ENCODE data around the gene ETFBKMT. TPM values are rescaled to one million over a fixed set of nuclear protein-coding genes. Genes with fewer than 3 reads are reported as not detected.
"Not testable (repeated sequence)": the region's sequence is repeated elsewhere in the genome, so short reads cannot be mapped to it uniquely, and the experiment has no call there.

ETFBKMT gene
- polyA plus RNA-seq, 3 donors = 4.5 to 4.8 (median 4.6) TPM

- DNase-seq (ENCODE audit: low read depth in 3 of 3, low spot score in 2 of 3) = no peak
These were observed 4.3 kb upstream of the ETFBKMT start for GRCh38 chr12:31655208-31655607.

GRCh38 chr12:31655792-31656191, 3.7 kb upstream of the ETFBKMT start:
- no peak for DNase-seq (ENCODE audit: low read depth in 3 of 3, low spot score in 2 of 3)

- DNase-seq (ENCODE audit: low read depth in 3 of 3, low spot score in 2 of 3) = no peak
These were observed 909 bp upstream of the ETFBKMT start for GRCh38 chr12:31658471-31659086.

GRCh38 chr12:31662176-31662849, 2.8 kb downstream of the ETFBKMT start:
- DNase-seq (ENCODE audit: low read depth in 3 of 3, low spot score in 2 of 3) = no peak

- no peak for DNase-seq (ENCODE audit: low read depth in 3 of 3, low spot score in 2 of 3)
These were observed 4.1 kb downstream of the ETFBKMT start for GRCh38 chr12:31663576-31663975.

GRCh38 chr12:31664038-31664437, 4.5 kb downstream of the ETFBKMT start:
- DNase-seq (ENCODE audit: low read depth in 3 of 3, low spot score in 2 of 3) = no peak

GRCh38 chr12:31669020-31669419, 9.5 kb downstream of the ETFBKMT start:
- no peak for DNase-seq (ENCODE audit: low read depth in 3 of 3, low spot score in 2 of 3)

- DNase-seq (ENCODE audit: low read depth in 3 of 3, low spot score in 2 of 3) = not testable (repeated sequence)
These were observed 10.1 kb downstream of the ETFBKMT start for GRCh38 chr12:31669582-31669981.

- DNase-seq (ENCODE audit: low read depth in 3 of 3, low spot score in 2 of 3) = no peak
These were observed 13.0 kb downstream of the ETFBKMT start for GRCh38 chr12:31672521-31672920.

GRCh38 chr12:31682136-31682962, 22.9 kb downstream of the ETFBKMT start:
- DNase-seq (ENCODE audit: low read depth in 3 of 3, low spot score in 2 of 3) = peak; percentile 27 to 40 (median 36)

- DNase-seq (ENCODE audit: low read depth in 3 of 3, low spot score in 2 of 3) = no peak
These were observed 26.3 kb downstream of the ETFBKMT start for GRCh38 chr12:31685801-31686200.

- no peak for DNase-seq (ENCODE audit: low read depth in 3 of 3, low spot score in 2 of 3)
These were observed 27.6 kb downstream of the ETFBKMT start for GRCh38 chr12:31687101-31687527.

GRCh38 chr12:31689921-31690320, 30.4 kb downstream of the ETFBKMT start:
- not testable (repeated sequence) for DNase-seq (ENCODE audit: low read depth in 3 of 3, low spot score in 2 of 3)

- no peak for DNase-seq (ENCODE audit: low read depth in 3 of 3, low spot score in 2 of 3)
These were observed 42.6 kb downstream of the ETFBKMT start for GRCh38 chr12:31702047-31702446.

GRCh38 chr12:31705621-31706020, 46.1 kb downstream of the ETFBKMT start:
- no peak for DNase-seq (ENCODE audit: low read depth in 3 of 3, low spot score in 2 of 3)

GRCh38 chr12:31708118-31708517, 48.6 kb downstream of the ETFBKMT start:
- not testable (repeated sequence) for DNase-seq (ENCODE audit: low read depth in 3 of 3, low spot score in 2 of 3)

- no peak for DNase-seq (ENCODE audit: low read depth in 3 of 3, low spot score in 2 of 3)
These were observed 50.7 kb downstream of the ETFBKMT start for GRCh38 chr12:31710021-31710818.

- no peak for DNase-seq (ENCODE audit: low read depth in 3 of 3, low spot score in 2 of 3)
These were observed 53.4 kb downstream of the ETFBKMT start for GRCh38 chr12:31712877-31713276.

- DNase-seq (ENCODE audit: low read depth in 3 of 3, low spot score in 2 of 3) = no peak
These were observed 55.2 kb downstream of the ETFBKMT start for GRCh38 chr12:31714406-31715271.

All from right renal cortex interstitium (tissue), 3 donors.